ENCODE data around the gene PCDH9.

The PCDH9 gene

DNA sequence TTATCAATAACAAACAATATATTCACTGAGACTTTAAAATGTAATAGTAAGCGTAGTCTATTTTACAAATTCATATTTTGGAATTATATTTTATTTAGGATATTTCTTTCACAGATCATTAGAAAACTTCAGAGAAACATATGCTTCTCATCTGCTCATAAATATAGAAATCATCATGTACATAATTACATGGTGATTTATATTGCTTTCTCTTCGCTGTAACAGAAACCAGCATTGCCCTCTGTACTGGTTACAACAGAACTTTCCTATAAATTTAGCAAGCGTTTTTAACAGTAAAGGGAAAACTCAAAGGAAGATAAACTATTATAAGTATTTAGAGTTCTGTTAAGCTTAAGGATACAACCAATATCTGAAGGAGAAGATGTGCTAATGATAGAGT, 672.8 kb downstream of the PCDH9 start:
- DNase-seq = no peak

- DNase-seq = no peak
Observed at GRCh38 chr13:66556306-66556705, 673.8 kb downstream of the PCDH9 start.

- DNase-seq = no peak
Observed at GRCh38 chr13:66553391-66553790, 676.7 kb downstream of the PCDH9 start.

DNA sequence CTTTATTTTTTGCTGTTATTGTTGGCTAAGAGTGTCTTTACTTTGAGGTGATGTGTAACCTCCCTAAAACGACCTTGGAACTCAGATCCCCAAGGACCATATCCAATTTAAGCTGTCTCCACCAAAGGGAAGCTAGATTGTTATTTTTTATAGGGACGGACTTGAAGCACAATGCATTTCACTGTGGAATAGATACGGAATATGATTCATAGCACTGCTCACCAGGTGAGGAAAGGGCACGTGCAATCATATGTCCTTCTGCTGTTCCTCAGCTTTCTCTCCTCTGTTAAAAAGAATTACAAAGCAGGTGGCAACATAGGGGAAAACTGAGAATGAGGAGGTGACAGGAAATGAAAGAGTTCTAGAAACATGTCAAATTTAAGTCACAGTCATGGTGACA, 679.0 kb downstream of the PCDH9 start:
- no peak for DNase-seq

- DNase-seq = no peak
Observed at GRCh38 chr13:66547685-66548084, 682.5 kb downstream of the PCDH9 start.

GRCh38 chr13:66546534-66547379, 683.4 kb downstream of the PCDH9 start:
- no peak for DNase-seq

DNA sequence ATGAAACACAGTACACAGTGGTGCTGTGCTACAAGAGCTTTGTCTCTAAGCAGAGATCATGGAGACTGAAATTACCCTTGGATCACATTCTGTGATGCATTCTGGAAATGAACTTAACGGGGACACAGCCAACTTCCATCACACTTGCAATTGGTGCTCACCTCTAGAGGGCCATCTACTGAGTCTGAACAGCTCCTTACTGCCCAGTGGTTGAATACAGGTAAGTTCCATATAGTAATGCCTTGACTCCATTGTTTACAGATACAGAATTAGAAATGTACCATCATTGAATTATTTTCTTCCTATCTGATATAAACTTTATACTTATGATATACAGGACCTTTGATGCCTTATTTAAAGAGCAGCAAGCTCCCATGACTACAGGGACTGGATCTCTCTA, 686.4 kb downstream of the PCDH9 start:
- DNase-seq = no peak

DNA sequence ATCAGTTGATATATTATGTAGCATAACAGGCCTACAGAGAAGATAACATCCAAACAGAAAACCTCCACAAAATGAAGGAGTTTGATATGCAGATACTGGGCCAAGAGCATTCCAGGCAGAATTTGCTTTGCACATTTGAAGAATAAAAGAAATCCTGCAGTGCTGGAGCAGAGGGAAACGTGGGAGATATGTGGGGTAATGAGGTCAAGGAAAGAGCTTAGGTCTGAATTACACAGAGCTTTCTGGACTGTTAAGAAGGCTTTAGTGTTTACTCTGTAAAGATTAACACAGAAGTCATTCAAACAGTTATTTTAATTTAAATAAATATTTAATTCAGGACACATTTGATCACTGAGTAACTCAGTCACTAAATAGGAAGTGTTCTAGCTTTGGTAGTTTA, 692.7 kb downstream of the PCDH9 start:
- no peak for DNase-seq

- DNase-seq = no peak
Observed at GRCh38 chr13:66536746-66537145, 693.4 kb downstream of the PCDH9 start.

DNA sequence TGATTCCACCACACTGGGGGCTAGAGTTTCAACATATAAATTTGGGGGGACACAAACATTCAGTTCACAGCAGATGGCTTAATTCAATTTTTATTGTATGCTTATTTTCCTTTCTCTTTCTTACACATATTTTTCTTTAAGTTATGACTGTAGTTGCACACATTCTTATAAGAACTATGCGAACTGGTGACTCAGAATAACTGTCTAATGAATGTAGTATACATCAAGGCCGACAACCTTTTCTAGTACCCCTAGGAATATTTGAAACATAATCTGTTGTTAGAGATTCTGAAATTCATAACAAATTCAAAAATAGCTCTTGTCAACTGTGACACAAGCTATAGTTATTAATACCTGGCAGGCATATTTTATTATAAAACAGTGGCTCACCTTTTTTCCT, 695.6 kb downstream of the PCDH9 start:
- DNase-seq = no peak

GRCh38 chr13:66532845-66533244, 697.3 kb downstream of the PCDH9 start:
- DNase-seq = no peak

DNA sequence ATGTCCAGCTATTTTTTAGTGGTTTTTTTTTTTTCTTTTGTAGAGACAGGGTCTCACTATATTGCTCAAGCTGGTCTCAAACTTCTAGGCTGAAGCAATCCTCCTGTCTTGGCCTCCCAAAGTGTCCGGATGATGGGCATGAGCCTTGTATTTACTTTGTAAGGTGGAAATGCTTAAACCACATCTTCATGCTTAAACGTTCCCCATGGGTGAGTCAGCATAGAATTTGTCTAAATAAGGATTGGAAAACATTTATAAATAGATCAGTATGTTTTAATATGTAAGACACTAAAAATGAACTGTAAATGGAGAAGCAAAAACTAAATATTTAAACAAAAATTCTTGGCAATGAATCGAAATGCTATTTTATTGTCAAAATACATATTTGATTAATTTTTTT, 698.0 kb downstream of the PCDH9 start:
- DNase-seq = no peak

DNA sequence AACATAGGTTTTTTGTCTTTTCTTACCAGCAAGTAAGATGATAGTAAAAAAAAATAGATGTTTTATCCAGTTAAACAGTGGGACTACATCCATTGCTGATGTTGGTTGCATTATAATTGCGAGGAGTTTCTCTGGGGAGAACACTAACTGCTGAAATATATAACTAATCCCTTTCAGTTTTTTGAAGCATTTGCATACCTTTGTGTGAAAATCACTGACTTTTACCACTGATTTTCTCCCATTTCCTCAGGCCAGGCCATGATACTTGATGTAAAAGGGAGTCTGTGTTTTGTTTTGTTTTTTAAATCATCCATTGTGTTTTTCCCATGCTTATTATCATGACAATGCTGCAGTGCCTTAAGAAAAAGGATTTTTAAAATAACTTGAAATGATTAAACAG, 699.5 kb downstream of the PCDH9 start:
- DNase-seq = no peak

DNA sequence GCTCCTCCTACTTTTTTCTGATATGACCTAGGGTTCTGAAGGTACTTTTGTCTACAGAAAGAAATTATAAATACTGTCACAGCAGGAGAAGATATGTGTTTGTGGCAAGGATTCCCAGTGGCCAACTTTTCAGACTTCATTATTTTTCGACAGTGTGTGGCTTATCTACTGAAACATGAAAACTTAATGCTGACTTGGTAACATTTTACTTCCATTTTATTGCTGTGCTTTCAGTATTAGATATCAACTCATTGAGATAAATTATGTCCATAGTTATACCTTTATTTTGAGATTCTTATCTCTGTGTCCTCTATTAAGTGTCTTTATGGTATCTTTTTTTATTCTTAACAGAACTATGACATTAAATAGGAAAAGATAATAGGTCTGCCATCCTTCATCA, 700.0 kb downstream of the PCDH9 start:
- no peak for DNase-seq

GRCh38 chr13:66528944-66529576, 701.1 kb downstream of the PCDH9 start:
- no peak for DNase-seq

DNA sequence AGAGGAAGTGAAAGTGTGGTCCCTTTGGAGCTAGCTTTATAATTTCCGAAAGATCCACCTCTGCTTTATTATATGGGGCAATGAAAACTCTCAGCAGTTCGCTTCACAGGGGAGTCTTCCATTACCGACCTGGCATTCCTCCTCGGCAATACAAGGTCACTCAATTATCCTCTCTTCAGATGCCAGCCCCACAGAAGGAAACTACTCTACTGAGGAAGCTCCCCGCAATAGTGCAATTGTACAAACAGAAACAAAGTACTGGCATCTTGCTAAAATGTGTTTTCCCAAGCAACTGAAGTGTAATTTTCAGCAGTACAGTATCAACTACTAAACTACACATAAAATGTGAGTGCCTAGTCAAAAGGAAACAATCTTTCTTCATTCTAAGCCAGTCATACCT, 702.0 kb downstream of the PCDH9 start:
- DNase-seq = no peak

GRCh38 chr13:66520511-66521355, 709.4 kb downstream of the PCDH9 start:
- DNase-seq = no peak

- no peak for DNase-seq
Observed at GRCh38 chr13:66519259-66519658, 710.9 kb downstream of the PCDH9 start.

DNA sequence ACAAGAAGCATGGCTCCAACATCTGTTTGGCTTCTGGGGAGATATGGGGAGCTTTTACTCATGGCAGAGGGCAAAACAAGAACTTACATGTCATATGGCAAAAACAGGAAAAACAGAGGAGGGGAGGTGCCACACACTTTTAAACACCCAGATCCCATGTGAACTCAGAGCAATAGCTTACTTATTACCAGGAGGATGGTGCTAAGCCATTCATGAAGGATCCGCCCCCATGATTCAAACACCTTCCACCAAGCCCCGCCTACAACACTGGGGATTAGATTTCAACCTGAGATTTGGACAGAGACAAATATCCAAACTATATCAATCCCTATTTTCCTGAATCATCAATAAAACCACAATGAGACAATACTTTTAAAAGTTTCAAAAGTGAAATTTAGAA, 712.1 kb downstream of the PCDH9 start:
- no peak for DNase-seq

GRCh38 chr13:66513728-66514127, 716.4 kb downstream of the PCDH9 start:
- DNase-seq = no peak

GRCh38 chr13:66509175-66509574, 721.0 kb downstream of the PCDH9 start:
- DNase-seq = no peak

DNA sequence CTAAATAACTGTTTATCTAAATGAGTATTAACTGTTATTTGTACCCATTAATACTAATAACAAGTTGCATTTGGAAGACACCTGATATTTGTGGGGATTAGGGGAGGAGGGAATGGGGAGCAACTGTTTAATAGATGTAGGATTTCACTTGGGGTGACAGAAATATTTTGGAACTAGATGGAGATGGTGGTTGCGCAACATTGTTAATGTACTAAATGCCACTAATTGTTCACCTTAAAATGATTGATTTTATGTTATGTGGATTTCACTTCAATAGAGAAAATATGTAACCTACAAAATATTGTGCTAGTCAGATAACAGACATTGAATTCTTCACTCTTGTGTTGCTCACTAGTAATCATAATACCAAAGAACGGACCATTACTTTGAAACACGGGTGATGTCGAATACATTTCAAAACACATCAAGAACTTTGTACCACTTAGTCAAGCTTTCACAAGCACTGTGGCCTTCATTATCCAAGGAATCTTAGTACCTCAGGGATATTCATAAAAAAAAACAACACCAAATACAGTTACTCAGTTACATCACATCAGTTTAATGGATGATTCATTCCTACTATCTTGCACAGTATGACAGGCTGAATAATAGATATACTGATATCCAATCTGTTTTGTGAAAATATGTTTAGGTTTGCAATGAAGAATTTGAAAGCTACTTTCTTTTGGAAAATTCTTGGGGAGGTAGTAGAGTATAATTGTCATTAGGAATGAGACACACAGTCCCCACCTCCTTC, 721.8 kb downstream of the PCDH9 start:
- DNase-seq = no peak

DNA sequence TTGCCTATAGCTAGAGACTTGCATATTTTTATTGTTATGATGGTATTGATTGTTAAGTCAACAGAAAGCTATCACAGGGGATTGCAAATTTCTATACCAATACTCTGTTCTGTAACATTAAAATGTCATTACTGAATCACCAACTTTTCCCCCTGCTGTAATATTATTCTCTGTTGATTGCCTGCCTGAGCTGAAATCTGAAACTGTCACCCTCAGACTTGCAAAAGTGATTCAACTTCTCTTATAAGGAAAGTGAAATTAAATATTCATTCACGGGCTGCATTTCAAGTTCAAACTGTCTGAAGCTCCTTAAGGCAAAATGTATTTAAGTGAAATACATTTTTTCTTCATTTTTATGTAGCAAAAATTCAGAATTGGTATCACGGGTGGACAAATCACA, 723.2 kb downstream of the PCDH9 start:
- no peak for DNase-seq

Measured in stimulated activated CD4-positive, alpha-beta T cell treated with anti-CD3 and anti-CD28 coated beads, Interleukin-2, amount 100 ng/mL, for 48 hours (primary cell).